Glutamatergic neuron (in vitro differentiated cells): ENCODE measurements around the gene OSBPL8. TPM values are rescaled to one million over a fixed set of nuclear protein-coding genes. Genes with fewer than 3 reads are reported as not detected.

Source experiments
- DNase-seq: peaks from one replicate; pipeline ENCODE4 v3.0.0; 2022
- H3K27ac Mint-ChIP-seq: one replicate; pipeline ENCODE4 v1.8.0; 2020; ENCODE audit warnings: mild to moderate bottlenecking, mixed read lengths, inconsistent platforms; ENCODE audit not compliant: unreplicated experiment
- H3K27me3 Mint-ChIP-seq: one replicate; pipeline ENCODE4 v1.8.0; 2020; ENCODE audit warnings: mild to moderate bottlenecking, moderate library complexity, mixed read lengths, inconsistent platforms; ENCODE audit not compliant: unreplicated experiment
- H3K36me3 Mint-ChIP-seq: one replicate; pipeline ENCODE4 v1.8.0; 2020; ENCODE audit warnings: mild to moderate bottlenecking, mixed read lengths, inconsistent platforms; ENCODE audit not compliant: unreplicated experiment
- H3K4me1 Mint-ChIP-seq: one replicate; pipeline ENCODE4 v1.8.0; 2020; ENCODE audit warnings: mild to moderate bottlenecking, low read depth, mixed read lengths, inconsistent platforms; ENCODE audit not compliant: unreplicated experiment
- H3K4me3 Mint-ChIP-seq: one replicate; pipeline ENCODE4 v1.8.0; 2020; ENCODE audit warnings: mild to moderate bottlenecking, mixed read lengths, inconsistent platforms; ENCODE audit not compliant: unreplicated experiment
- H3K9me3 Mint-ChIP-seq: one replicate; pipeline ENCODE4 v1.8.0; 2020; ENCODE audit warnings: mild to moderate bottlenecking, moderate library complexity, mixed read lengths, inconsistent platforms; ENCODE audit not compliant: unreplicated experiment
- CTCF ChIP-seq: fragments of 200-600 bp; sonication (generic); IDR thresholded peaks from one replicate; pipeline ENCODE4 v1.5.0; 2021; ENCODE audit not compliant: partially characterized antibody, unreplicated experiment
- total RNA-seq: library from RNA; stranded (reverse); fragmentation: NEBNext Ultra II Directional; extraction: Animal tissue kit (Norgen Biotek cat#: 25700); gene quantifications from one replicate; pipeline ENCODE4 v1.2.1, GENCODE V29; 2021; ENCODE audit not compliant: unreplicated experiment

OSBPL8 gene
- total RNA-seq, 1 donor from 2014 or later, result 162 TPM

DNA sequence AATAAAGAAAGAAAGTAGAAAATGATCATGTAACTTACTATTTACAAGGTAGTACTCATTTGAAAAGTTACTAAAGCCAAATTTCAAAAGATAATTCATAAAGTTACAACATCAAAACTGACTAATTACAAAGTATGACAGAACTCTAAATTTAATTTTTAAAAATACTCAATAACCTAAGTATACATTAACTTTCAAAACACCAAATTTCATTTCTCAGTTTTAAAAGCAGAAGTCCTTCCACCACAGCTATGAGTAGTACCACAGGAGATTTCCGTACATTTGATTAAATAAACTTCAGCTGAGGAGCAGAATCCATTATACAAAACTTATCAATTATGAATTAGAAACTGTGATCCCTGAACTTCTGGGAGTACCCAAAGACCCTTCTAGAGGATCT, 110.6 kb downstream of the OSBPL8 start:
- peaks cover 4% of the 10 kb centered on the region for H3K4me1 Mint-ChIP-seq
- no peak overlapping the region for H3K4me3 Mint-ChIP-seq
- no peak for TF ChIP-seq CTCF
- H3K9me3 Mint-ChIP-seq, result no peaks in the 10 kb centered on the region
- H3K27me3 Mint-ChIP-seq, result peaks cover 1% of the 10 kb centered on the region
- no peak overlapping the region for H3K27ac Mint-ChIP-seq
- DNase-seq, result no peak
- peaks cover 7% of the 10 kb centered on the region for H3K36me3 Mint-ChIP-seq

DNA sequence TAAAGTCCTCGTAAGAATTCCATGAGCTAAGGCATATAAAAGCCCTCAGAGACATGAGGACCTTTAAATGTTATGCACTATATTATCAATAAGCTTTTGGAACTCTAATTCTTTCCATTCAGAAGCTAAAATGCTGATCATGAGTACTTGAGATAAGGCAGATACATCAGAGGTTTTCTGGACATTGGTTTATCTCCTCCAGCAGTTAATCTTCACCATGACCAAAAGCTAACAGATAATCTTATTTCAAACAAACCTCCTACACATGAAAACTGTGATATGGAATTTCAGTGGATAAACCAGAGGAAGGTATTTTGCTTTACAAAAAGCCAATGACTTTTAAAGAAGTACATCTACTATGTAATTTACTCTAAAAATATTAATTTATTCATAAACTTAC, 113.5 kb downstream of the OSBPL8 start:
- Mint-ChIP-seq H3K4me1 (peaks cover 15% of the 10 kb centered on the region), H3K27me3 (peaks cover 1% of the 10 kb centered on the region), H3K27ac (no peak overlapping the region), H3K4me3 (no peak overlapping the region), H3K9me3 (no peaks in the 10 kb centered on the region), H3K36me3 (peaks cover 7% of the 10 kb centered on the region)
- no peak for TF ChIP-seq CTCF
- no peak for DNase-seq

DNA sequence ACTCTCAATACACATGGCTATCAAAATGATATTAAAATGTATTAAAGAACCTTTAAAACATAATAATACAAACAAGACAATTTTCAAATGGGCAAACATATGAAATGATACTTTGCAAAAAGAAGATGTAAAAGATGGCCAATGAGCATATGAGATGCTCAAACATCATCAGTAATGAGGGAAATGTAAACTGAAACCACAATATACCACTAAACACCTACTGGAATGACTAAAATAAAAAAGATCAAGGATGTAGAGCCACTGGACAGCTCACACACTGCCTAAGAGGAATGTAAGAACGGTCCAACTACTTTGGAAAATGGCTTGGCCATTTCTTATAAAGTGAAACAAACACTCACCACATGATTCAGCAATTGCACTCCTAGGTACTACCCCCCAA, 114.1 kb downstream of the OSBPL8 start:
- Mint-ChIP-seq H3K27me3 (peaks cover 1% of the 10 kb centered on the region), H3K27ac (no peak overlapping the region), H3K4me3 (no peak overlapping the region), H3K4me1 (peaks cover 21% of the 10 kb centered on the region), H3K9me3 (no peaks in the 10 kb centered on the region), H3K36me3 (peaks cover 7% of the 10 kb centered on the region)
- no peak for TF ChIP-seq CTCF
- no peak for DNase-seq

- no peak for DNase-seq
- Mint-ChIP-seq H3K9me3 (no peaks in the 10 kb centered on the region), H3K27me3 (peaks cover 1% of the 10 kb centered on the region), H3K4me1 (peaks cover 30% of the 10 kb centered on the region), H3K36me3 (peaks cover 2% of the 10 kb centered on the region), H3K4me3 (no peak overlapping the region), H3K27ac (no peak overlapping the region)
- no peak for TF ChIP-seq CTCF
Measured at GRCh38 chr12:76444408-76444984, 115.1 kb downstream of the OSBPL8 start.

- Mint-ChIP-seq H3K9me3 (no peaks in the 10 kb centered on the region), H3K27me3 (no peaks in the 10 kb centered on the region), H3K4me1 (peaks cover 34% of the 10 kb centered on the region), H3K4me3 (peak overlapping the region; percentile 44), H3K27ac (peak overlapping the region; percentile 89), H3K36me3 (no peaks in the 10 kb centered on the region)
- DNase-seq, result no peak
- no peak for TF ChIP-seq CTCF
Measured at GRCh38 chr12:76441016-76441415, 118.6 kb downstream of the OSBPL8 start.
